Myometrial cell (primary cell): ENCODE measurements around the gene ETV2. TPM values are rescaled to one million over a fixed set of nuclear protein-coding genes. Genes with fewer than 3 reads are reported as not detected.

ENCODE experiments used
- total RNA-seq: library from RNA; depleted of rRNA; stranded (reverse); fragments of >200 nt; gene quantifications from 2 replicates; pipeline ENCODE4 v1.2.3, GENCODE V29; 2015

The ETV2 gene
- total RNA-seq = 1.4 TPM in 1 of 2 replicates, not detected in the other

GRCh38 chr19:35641515-35642151 lies at the start of gene ETV2:
Gene ETV2 (plus strand): TSS chr19:35641745. CDS start chr19:35642461, 716 bp downstream.

GRCh38 chr19:35612559-35613321 lies 28.8 kb upstream of the ETV2 start, which contains the start of gene HAUS5:
Gene HAUS5 (plus strand): TSS chr19:35612735. CDS start chr19:35612795, 60 bp downstream.

GRCh38 chr19:35628565-35629331 lies 12.8 kb upstream of the ETV2 start, which contains the start of gene RBM42:
Gene RBM42 (plus strand): TSS chr19:35629036. CDS start chr19:35629154, 118 bp downstream.

GRCh38 chr19:35648017-35648961 lies 6.7 kb downstream of the ETV2 start, which contains the start of gene COX6B1:
Gene COX6B1 (plus strand): TSS chr19:35648323. CDS start chr19:35651244, 2,921 bp downstream.

GRCh38 chr19:35666251-35666913 lies 24.8 kb downstream of the ETV2 start, which contains the start of gene UPK1A:
Gene UPK1A (plus strand): TSS chr19:35666517. CDS start chr19:35666813, 296 bp downstream.

Other genes with a start within 250 kb of the ETV2 start
- gene FFAR2, start 193.5 kb upstream of the ETV2 start, total RNA-seq = not detected in 2 replicates
- not detected in 2 replicates for gene KRTDAP, start 151.3 kb upstream of the ETV2 start, total RNA-seq
- 11.0 and 12.1 TPM in 2 replicates for gene DMKN, start 128.1 kb upstream of the ETV2 start, total RNA-seq
- 1.4 and 3.9 TPM in 2 replicates for gene SBSN, start 113.4 kb upstream of the ETV2 start, total RNA-seq
- not detected in 2 replicates for gene GAPDHS, start 108.3 kb upstream of the ETV2 start, total RNA-seq
- 94.5 and 116 TPM in 2 replicates for gene TMEM147, start 96.1 kb upstream of the ETV2 start, total RNA-seq
- gene ATP4A, start 78.1 kb upstream of the ETV2 start, total RNA-seq = not detected in 2 replicates
- gene PMIS2, start 55.6 kb upstream of the ETV2 start, total RNA-seq = not detected in 2 replicates
- gene HAUS5, start 29.0 kb upstream of the ETV2 start, total RNA-seq = 14.9 and 19.6 TPM in 2 replicates
- 92.3 and 98.7 TPM in 2 replicates for gene RBM42, start 12.7 kb upstream of the ETV2 start, total RNA-seq
- 630 and 856 TPM in 2 replicates for gene COX6B1, start 6.6 kb downstream of the ETV2 start, total RNA-seq
- gene UPK1A, start 24.8 kb downstream of the ETV2 start, total RNA-seq = not detected in 2 replicates
- not detected in 2 replicates for gene ZBTB32, start 62.8 kb downstream of the ETV2 start, total RNA-seq
- gene KMT2B, start 76.3 kb downstream of the ETV2 start, total RNA-seq = 7.5 and 9.7 TPM in 2 replicates
- 0.29 and 3.9 TPM in 2 replicates for gene IGFLR1, start 100.7 kb downstream of the ETV2 start, total RNA-seq
- 4.8 and 6.1 TPM in 2 replicates for gene U2AF1L4, start 103.7 kb downstream of the ETV2 start, total RNA-seq
- 58.7 and 68.6 TPM in 2 replicates for gene PSENEN, start 103.9 kb downstream of the ETV2 start, total RNA-seq
- gene LIN37, start 106.8 kb downstream of the ETV2 start, total RNA-seq = 16.0 and 19.6 TPM in 2 replicates
- gene HSPB6, start 115.3 kb downstream of the ETV2 start, total RNA-seq = 25.7 and 41.2 TPM in 2 replicates
- gene PROSER3, start 116.4 kb downstream of the ETV2 start, total RNA-seq = 10.5 and 11.5 TPM in 2 replicates
- gene ARHGAP33, start 133.8 kb downstream of the ETV2 start, total RNA-seq = 1.4 and 9.9 TPM in 2 replicates
- not detected in 2 replicates for gene PRODH2, start 171.1 kb downstream of the ETV2 start, total RNA-seq
- not detected in 2 replicates for gene NPHS1, start 210.8 kb downstream of the ETV2 start, total RNA-seq
- 0.86 TPM in 1 of 2 replicates, not detected in the other for gene KIRREL2, start 215.2 kb downstream of the ETV2 start, total RNA-seq
- gene APLP1, start 226.8 kb downstream of the ETV2 start, total RNA-seq = 18.4 and 45.8 TPM in 2 replicates